SK-N-SH treated with all-trans-retinoic acid at 6 μM for 48 hours (cell line): ENCODE data around the gene EXOC5.

Experiments
- ARNTL ChIP-seq: fragments of 450-650 bp; formaldehyde crosslinking; IDR thresholded peaks from 2 replicates; pipeline ENCODE4 v1.5.0; 2020; ENCODE audit warnings: low read depth, mild to moderate bottlenecking, moderate library complexity, borderline replicate concordance
- BACH2 ChIP-seq: fragments of 250-450 bp; sonication (Bioruptor Pico); IDR thresholded peaks from 2 replicates; pipeline ENCODE4 v1.9.0; 2021; ENCODE audit warnings: mild to moderate bottlenecking, borderline replicate concordance
- CSRNP3 ChIP-seq: fragments of 250-450 bp; sonication (Bioruptor Pico); IDR thresholded peaks from 2 replicates; pipeline ENCODE4 v1.5.1; 2021; ENCODE audit warnings: mild to moderate bottlenecking, moderate library complexity
- GLIS3 ChIP-seq: fragments of 250-450 bp; sonication (Bioruptor Pico); IDR thresholded peaks from 2 replicates; pipeline ENCODE4 v1.5.0; 2020; ENCODE audit warnings: mild to moderate bottlenecking, moderate library complexity
- PATZ1 ChIP-seq: fragments of 250-450 bp; sonication (Bioruptor Pico); IDR thresholded peaks from 2 replicates; pipeline ENCODE4 v1.8.0; 2020; ENCODE audit warnings: mild to moderate bottlenecking, moderate library complexity, borderline replicate concordance
- POU6F1 ChIP-seq: fragments of 250-450 bp; sonication (Bioruptor Pico); IDR thresholded peaks from 2 replicates; pipeline ENCODE4 v1.8.0; 2021; ENCODE audit warnings: low read depth, mild to moderate bottlenecking, moderate library complexity, borderline replicate concordance
- PPARA ChIP-seq: fragments of 250-450 bp; sonication (Bioruptor Pico); IDR thresholded peaks from 2 replicates; pipeline ENCODE4 v1.5.0; 2020; ENCODE audit warnings: mild to moderate bottlenecking, borderline replicate concordance
- SNAI2 ChIP-seq: fragments of 250-450 bp; sonication (Bioruptor Pico); IDR thresholded peaks from 2 replicates; pipeline ENCODE4 v1.5.0; 2020; ENCODE audit warnings: mild to moderate bottlenecking, moderate library complexity
- TCF4 ChIP-seq: fragments of 250-450 bp; sonication (Bioruptor Pico); IDR thresholded peaks from 2 replicates; pipeline ENCODE4 v1.8.0; 2021; ENCODE audit warnings: mild to moderate bottlenecking, moderate library complexity, borderline replicate concordance
- TOX ChIP-seq: fragments of 250-450 bp; sonication (Bioruptor Pico); IDR thresholded peaks from 2 replicates; pipeline ENCODE4 v1.8.0; 2021; ENCODE audit warnings: mild to moderate bottlenecking, moderate library complexity, borderline replicate concordance
- ZFP3 ChIP-seq: fragments of 250-450 bp; sonication (Bioruptor Pico); IDR thresholded peaks from 2 replicates; pipeline ENCODE4 v1.5.0; 2020; ENCODE audit warnings: mild to moderate bottlenecking, moderate library complexity
- ZFP30 ChIP-seq: fragments of 450-650 bp; formaldehyde crosslinking; IDR thresholded peaks from 2 replicates; pipeline ENCODE4 v1.5.0; 2022; ENCODE audit warnings: mild to moderate bottlenecking, moderate library complexity

GRCh38 chr14:57160333-57160732 lies 108.4 kb downstream of the EXOC5 start:
- no peak for TF ChIP-seq PPARA (CRISPR knock-in tag)
- TF ChIP-seq SNAI2 (CRISPR knock-in tag): no peak
- no peak for TF ChIP-seq TOX
- TF ChIP-seq ARNTL (CRISPR knock-in tag): no peak
- no peak for TF ChIP-seq BACH2 (CRISPR knock-in tag)
- TF ChIP-seq CSRNP3: no peak
- no peak for TF ChIP-seq PATZ1 (CRISPR knock-in tag)
- TF ChIP-seq ZFP3: no peak
- TF ChIP-seq GLIS3: no peak
- TF ChIP-seq POU6F1 (CRISPR knock-in tag): no peak
- TF ChIP-seq TCF4 (CRISPR knock-in tag): no peak
- no peak for TF ChIP-seq ZFP30 (CRISPR knock-in tag)
